ENCODE results near the gene ABHD3. TPM values are rescaled to one million over a fixed set of nuclear protein-coding genes. Genes with fewer than 3 reads are reported as not detected.
"Not testable (repeated sequence)": the region's sequence is repeated elsewhere in the genome, so short reads cannot be mapped to it uniquely, and the experiment has no call there.

ABHD3 gene
- total RNA-seq, 1 experiment from 2014 or later = 56.1 TPM

- DNase-seq (ENCODE audit: low spot score) = no peak
These were observed 54.3 kb downstream of the ABHD3 start for GRCh38 chr18:21650311-21650710.

DNA sequence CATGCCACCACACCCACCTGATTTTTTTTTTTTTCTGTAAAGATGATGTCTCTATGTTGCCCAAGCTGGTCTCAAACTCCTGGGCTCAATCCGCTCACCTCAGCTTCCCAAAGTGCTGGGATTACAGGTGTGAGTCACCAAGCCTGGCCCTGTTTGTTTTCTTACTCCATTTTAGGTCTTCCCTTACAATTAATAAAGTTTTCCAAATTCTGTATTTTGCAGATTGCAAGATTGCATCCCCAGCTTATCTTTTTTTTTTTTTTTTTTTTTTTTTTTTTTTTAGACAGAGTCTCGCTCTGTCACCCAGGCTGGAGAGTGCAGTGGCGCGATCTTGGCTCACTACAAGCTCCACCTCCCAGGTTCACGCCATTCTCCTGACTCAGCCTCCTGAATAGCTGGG, 64.2 kb downstream of the ABHD3 start:
- not testable (repeated sequence) for DNase-seq (ENCODE audit: low spot score)

- DNase-seq (ENCODE audit: low spot score) = no peak
These were observed 65.8 kb downstream of the ABHD3 start for GRCh38 chr18:21638822-21639221.

DNA sequence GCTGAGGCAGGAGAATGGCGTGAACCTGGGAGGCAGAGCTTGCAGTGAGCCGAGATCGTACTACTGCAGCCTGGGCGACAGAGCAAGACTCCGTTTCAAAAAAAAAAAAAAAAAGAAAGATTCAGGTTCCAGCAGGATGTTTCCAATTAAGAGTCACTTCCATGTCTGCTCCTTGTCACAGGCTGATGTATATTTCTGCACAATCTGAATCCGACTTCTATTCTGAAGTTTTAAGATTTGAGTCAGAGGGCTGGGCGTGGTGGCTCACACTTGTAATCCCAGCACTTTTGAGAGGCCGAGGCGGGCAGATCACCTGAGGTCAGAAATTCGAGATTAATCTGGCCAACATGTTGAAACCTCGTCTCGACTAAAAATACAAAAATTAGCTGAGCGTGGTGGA, 67.8 kb downstream of the ABHD3 start:
- peak; percentile 23 for DNase-seq (ENCODE audit: low spot score)

DNA sequence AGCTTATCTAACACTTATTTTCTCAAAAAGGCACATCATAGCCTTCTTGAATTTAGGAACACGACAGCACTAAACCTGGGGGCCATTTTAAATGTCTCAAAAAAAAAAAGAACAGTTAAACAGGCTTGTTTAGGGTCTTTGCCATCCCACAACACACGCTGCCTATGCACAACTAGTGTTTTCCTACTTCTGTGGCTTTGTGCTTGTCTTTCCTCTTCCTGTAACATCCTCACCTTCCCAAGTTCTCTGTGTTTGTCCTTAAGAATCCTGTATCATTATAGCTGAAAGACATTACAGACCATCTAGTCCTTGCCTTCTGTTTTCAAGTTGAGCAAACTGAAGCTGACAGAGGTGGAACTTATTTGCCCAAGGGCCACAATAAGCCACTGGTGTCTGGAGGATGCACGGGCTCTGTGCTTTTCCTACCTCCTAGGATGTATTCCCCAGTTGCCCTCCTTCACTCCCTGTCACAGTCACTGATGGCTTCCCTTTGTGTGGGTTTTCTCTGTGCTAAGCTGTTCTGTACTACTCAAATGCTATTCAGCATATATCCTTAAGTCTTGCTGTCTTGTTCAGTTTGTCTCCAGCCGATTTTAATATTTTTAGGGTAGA, 69.9 kb downstream of the ABHD3 start:
- DNase-seq (ENCODE audit: low spot score) = no peak

DNA sequence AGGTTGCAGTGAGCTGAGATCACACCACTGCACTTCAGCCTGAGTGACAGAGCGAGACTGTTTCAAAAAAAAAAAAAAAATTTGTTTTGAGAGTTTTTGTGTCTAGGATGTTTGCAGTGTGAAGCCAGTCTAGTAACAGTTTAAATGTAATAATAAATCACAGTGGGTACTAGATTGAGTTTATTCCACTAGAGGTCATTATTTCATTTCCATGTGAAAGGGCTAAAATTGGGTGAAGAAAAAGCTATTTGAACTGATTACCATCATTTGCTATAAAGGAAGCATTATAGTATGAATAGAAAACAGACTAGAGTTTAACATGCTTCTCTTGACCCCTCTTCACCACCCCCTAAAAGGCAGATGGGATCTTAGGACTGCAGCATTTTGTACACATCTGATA, 72.2 kb downstream of the ABHD3 start:
- peak; percentile 13 for DNase-seq (ENCODE audit: low spot score)

GRCh38 chr18:21629089-21629832, 75.3 kb downstream of the ABHD3 start:
- no peak for DNase-seq (ENCODE audit: low spot score)

DNA sequence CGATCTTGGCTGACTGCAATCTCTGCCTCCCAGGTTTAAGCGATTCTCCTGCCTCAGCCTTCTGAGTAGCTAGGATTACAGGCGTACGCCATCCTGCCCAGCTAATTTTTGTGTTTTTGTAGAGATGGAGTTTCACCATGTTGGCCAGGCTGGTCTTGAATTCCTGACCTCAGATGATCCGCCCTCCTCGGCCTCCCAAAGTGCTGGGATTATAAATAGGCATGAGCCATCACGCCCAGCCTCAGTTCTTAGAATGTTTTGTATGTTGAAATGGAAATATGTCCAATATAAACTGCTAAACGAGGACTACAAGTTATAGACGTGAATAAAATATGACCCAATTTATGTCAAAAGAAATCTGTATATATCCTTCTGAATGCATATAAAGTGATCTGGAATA, 82.9 kb downstream of the ABHD3 start:
- DNase-seq (ENCODE audit: low spot score) = not testable (repeated sequence)

DNA sequence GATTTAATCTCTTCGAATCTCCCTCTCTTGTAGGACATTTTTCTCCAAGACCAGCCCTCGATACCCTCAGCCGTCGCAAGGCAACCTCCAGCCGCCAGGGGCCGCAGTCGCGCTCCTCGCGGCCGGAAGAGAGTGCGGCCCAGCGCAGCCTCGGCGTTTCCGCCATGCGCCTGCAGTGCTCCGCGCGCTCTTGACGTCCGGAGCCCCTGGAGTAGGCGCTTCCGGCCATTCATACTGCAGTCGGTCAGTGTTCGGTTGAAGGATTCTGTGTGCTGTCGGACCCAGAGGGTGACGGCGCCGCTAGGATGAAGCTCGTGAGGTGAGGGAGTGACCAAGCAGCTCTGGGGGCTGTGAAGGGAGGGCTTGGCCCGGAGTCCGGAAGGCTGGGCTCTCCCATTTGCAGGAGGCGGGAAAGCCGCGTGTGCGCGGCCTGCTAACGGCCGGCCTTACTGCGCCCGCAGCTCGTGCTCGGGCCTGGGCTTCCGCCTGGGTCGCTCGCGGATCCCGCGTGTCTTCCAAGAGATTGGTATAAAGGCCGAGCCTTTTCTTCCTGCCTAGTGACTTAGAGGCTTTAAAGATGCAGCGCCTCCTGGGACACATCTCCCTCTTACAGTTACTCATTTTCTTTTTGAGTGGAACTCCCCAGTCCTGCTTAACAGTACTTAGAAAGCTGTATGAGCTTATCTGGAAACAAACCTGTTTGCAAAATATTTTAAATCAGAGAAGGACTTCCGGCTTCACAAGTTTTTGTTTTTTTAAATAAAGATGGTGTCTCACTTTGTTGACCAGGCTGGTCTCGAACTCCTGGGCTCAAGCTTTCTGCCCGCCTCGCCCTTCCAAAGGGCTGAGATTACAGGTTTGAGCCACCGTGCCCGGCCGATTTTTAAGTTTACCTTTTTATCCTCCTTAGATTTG, 92.2 kb downstream of the ABHD3 start, which contains the start of gene SNRPD1:
TSS of gene SNRPD1 (plus strand) at position 190 of the 915 bp plus-strand sequence. CDS start at position 306, 116 bp downstream.
- peak; percentile 87 for DNase-seq (ENCODE audit: low spot score)

GRCh38 chr18:21611401-21612124, 93.0 kb downstream of the ABHD3 start:
- DNase-seq (ENCODE audit: low spot score) = not testable (repeated sequence)

- DNase-seq (ENCODE audit: low spot score) = no peak
These were observed 99.4 kb downstream of the ABHD3 start for GRCh38 chr18:21605213-21605612.

DNA sequence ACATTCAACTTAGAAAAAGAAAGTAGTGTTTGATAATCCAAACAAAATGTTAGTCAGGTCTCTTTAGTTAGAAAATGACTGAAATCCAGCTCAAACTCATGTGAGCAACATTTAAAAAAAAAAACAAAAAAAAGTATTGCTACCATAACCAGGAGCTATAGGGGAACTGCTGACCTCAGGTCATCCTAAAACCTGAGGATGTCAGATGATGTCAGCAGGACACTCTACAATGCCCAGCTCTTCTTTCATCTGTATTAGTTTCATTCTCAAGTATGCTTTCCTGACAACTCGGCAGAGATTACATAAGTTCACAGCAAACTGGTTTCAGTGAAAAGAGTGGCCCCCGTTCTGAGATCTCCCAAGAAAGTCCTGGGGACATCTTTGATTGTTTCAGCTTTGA, 99.9 kb downstream of the ABHD3 start:
- DNase-seq (ENCODE audit: low spot score) = no peak

GRCh38 chr18:21602299-21602587, 102.3 kb downstream of the ABHD3 start:
- DNase-seq (ENCODE audit: low spot score) = no peak

Other genes with a start within 250 kb of the ABHD3 start
- 21.4 and 29.2 TPM in 2 replicates for gene ESCO1, start 104.1 kb downstream of the ABHD3 start, total RNA-seq (2014; rRNA removed; shearing (Covaris generic))
- gene SNRPD1, start 92.5 kb downstream of the ABHD3 start, total RNA-seq (2014; rRNA removed; shearing (Covaris generic)) = 69.5 and 94.1 TPM in 2 replicates
- gene MIB1, start 36.0 kb upstream of the ABHD3 start, total RNA-seq (2014; rRNA removed; shearing (Covaris generic)) = 69.9 and 78.9 TPM in 2 replicates